ENCODE data around the gene CTNNBL1.
"Not testable (repeated sequence)": the region's sequence is repeated elsewhere in the genome, so short reads cannot be mapped to it uniquely, and the experiment has no call there.

The CTNNBL1 gene

DNA sequence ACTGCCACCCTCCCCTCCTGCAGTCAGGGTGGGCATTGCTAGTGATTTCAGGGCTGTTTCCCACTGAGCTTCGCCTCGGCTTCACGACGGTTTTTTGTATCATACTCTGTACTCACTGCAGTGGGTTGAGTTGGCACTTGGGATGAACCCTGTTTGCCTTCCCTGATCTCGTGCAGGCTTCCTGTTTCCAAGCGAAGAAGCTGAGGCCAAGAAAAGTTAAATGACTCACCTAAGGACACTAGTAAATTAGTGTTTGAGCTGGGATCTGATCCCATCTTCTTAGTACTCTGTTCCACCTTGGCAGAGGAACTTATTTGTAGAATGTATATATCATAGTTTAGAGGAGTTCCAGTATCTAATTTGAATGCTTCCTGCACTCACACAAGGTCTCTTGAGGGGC lies 158.8 kb downstream of the CTNNBL1 start:
- no peak overlapping the region for H3K4me3 ChIP-seq (ENCODE audit: low read depth, low read length)
- TF ChIP-seq MYC (IDR thresholded peaks at IDR 0.05; ENCODE audit: low read depth, low read length) (no peak), POLR2A (IDR thresholded peaks at IDR 0.05; ENCODE audit: extremely low read depth, insufficient read length) (no peak)
- TF ChIP-seq, protein P1, sequence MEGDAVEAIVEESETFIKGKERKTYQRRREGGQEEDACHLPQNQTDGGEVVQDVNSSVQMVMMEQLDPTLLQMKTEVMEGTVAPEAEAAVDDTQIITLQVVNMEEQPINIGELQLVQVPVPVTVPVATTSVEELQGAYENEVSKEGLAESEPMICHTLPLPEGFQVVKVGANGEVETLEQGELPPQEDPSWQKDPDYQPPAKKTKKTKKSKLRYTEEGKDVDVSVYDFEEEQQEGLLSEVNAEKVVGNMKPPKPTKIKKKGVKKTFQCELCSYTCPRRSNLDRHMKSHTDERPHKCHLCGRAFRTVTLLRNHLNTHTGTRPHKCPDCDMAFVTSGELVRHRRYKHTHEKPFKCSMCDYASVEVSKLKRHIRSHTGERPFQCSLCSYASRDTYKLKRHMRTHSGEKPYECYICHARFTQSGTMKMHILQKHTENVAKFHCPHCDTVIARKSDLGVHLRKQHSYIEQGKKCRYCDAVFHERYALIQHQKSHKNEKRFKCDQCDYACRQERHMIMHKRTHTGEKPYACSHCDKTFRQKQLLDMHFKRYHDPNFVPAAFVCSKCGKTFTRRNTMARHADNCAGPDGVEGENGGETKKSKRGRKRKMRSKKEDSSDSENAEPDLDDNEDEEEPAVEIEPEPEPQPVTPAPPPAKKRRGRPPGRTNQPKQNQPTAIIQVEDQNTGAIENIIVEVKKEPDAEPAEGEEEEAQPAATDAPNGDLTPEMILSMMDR (IDR thresholded peaks at IDR 0.05; ENCODE audit: low read depth, low read length): no peak
- TF ChIP-seq, protein P2, sequence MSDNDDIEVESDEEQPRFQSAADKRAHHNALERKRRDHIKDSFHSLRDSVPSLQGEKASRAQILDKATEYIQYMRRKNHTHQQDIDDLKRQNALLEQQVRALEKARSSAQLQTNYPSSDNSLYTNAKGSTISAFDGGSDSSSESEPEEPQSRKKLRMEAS (IDR thresholded peaks at IDR 0.05; ENCODE audit: low read depth, low read length): no peak
- no peak for DNase-seq (ENCODE audit: low read depth)

DNA sequence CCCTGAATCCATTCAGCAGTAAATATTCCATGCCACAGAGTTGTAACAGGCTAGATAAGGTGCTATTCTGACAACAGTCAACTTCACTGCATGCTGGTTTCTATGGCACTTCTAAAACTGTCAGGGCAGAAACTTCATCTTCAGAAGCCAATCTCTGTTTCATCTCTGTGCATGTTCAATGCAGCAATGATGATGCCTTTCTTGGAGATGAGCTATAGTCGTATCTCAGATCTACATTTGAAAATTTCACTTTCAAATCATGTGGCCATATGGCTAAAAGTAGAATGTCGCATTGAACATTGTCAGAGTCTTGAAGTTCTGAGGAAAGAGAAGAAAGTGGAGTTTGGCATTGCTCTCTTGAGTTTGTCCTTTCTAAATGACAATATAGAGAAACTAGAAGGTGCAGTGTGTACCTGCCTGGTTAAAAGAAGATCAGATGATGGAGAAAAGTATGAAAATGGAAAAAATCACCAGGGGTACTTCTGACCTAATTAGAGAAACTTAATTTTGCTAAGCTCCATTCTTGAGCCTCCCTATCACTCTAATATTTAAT lies 160.1 kb downstream of the CTNNBL1 start:
- no peak overlapping the region for H3K4me3 ChIP-seq (ENCODE audit: low read depth, low read length)
- no peak for DNase-seq (ENCODE audit: low read depth)
- TF ChIP-seq MYC (IDR thresholded peaks at IDR 0.05; ENCODE audit: low read depth, low read length) (no peak), POLR2A (IDR thresholded peaks at IDR 0.05; ENCODE audit: extremely low read depth, insufficient read length) (no peak)
- TF ChIP-seq, protein P1 (IDR thresholded peaks at IDR 0.05; ENCODE audit: low read depth, low read length): no peak
- TF ChIP-seq, protein P2 (IDR thresholded peaks at IDR 0.05; ENCODE audit: low read depth, low read length): no peak

DNA sequence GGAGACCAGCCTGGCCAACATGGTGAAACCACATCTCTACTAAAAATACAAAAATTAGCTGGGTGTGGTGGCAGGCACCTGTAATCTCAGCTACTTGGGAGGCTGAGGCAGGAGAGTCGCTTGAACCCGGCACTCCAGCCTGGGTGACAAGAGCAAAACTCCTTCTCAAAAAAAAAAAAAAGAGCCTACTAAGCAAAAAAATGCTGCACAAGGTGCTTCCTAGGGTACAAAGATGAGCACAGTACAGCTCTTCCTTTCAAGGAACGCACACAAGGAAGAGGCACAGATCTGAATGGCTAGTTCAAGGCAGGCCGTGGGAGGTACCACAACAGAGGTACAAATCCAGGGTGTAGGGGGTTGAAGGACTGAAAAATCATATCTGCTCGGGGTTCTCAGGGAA lies 162.2 kb downstream of the CTNNBL1 start:
- not testable (repeated sequence) for H3K4me3 ChIP-seq (ENCODE audit: low read depth, low read length); DNase-seq (ENCODE audit: low read depth)

DNA sequence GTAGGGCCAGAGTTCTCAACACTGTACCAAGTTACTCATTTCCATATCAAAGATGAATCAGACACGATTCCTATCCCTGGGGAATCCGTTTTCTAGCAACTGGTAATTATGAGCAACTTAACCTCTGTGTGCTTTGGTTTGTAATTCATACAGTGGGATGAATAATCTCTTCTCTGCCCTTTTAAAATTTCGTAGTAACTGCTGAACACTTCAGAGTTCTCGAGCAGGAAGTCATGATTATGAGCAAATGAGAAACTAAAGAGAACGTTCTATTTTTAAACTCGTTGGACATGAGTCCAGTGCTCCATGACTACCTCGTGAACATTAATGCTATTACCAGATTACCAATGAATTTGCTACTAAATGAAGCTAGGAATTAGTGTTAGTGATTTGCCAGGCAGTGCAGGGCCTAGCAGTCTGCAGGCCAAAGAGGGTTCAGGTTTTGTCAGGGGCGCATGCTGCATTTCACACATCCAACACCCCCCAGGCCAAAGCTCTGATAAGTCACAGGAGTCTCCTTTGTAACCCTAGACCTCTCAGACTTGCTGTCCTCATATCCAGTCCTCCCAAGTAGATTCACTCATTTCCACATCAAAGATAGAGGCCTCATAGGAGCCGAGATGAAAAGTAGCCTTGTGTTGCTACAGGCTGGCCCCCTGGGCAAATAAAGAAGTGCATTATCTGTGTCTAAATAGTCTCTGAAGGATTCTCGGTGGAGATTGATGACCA lies 163.3 kb downstream of the CTNNBL1 start:
- H3K4me3 ChIP-seq (ENCODE audit: low read depth, low read length): no peak overlapping the region
- TF ChIP-seq, protein P1 (IDR thresholded peaks at IDR 0.05; ENCODE audit: low read depth, low read length): no peak
- DNase-seq (ENCODE audit: low read depth): no peak

DNA sequence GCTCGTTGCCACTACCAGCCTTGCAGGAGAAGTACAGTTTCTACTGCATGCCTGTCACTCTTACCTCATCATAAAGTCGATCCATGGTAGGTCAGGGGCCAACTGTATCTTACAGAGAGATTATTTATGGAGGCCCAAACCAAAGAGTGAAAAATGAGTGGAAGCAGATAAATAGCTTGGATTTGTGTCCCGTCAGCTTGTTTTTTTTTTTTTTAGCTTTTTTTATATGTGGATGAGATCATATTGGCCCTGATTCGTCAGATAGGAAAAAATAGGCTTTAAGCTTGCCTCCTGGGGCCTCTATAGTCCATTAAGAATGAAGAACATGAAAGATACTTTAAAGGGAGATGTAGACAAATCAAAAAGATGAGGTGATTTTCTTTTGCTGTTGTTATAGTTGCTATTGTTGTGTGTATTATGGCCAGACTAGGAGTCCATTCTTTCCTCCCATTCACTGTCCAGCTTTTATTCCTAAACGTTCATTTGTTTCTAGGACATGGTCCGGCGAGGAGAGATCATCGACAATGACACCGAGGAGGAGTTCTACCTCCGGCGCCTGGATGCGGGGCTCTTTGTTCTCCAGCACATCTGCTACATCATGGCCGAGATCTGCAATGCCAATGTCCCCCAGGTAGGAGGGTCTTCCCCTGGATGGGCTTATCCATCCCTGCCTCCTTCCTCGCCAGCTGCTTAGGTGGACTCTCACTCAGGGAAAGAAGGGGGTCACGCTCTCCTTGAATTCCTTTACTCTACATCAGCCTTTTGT lies 165.8 kb downstream of the CTNNBL1 start:
- H3K4me3 ChIP-seq (ENCODE audit: low read depth, low read length): no peak overlapping the region
- no peak for DNase-seq (ENCODE audit: low read depth)
- TF ChIP-seq, protein P2 (IDR thresholded peaks at IDR 0.05; ENCODE audit: low read depth, low read length): no peak
- TF ChIP-seq, protein P1 (IDR thresholded peaks at IDR 0.05; ENCODE audit: low read depth, low read length): no peak
- TF ChIP-seq POLR2A (IDR thresholded peaks at IDR 0.05; ENCODE audit: extremely low read depth, insufficient read length) (no peak), MYC (IDR thresholded peaks at IDR 0.05; ENCODE audit: low read depth, low read length) (no peak)

DNA sequence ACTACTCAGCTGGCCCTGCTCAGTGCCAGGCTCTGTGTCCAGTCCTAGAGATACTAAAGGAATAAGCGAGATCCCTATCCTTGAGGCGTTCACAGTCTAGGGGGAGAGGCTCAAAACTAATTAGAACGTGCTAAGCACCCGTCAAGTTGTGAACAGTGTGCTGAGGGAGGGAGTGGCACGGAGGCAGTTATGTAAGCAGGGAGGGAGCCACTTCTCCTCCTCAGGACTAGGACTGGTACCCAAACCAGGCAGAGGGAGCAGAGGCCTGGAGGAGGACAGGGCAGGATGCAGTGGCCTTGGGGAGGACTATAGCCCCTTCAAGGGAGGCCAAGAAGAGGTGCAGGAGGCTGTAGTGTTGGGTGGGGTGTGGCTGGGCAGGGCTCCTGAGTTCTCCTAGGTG lies 169.5 kb downstream of the CTNNBL1 start:
- H3K4me3 ChIP-seq (ENCODE audit: low read depth, low read length): no peak overlapping the region
- no peak for DNase-seq (ENCODE audit: low read depth)
- no peak for TF ChIP-seq POLR2A (IDR thresholded peaks at IDR 0.05; ENCODE audit: extremely low read depth, insufficient read length)
- TF ChIP-seq, protein P1 (IDR thresholded peaks at IDR 0.05; ENCODE audit: low read depth, low read length): no peak
- TF ChIP-seq, protein P2 (IDR thresholded peaks at IDR 0.05; ENCODE audit: low read depth, low read length): no peak
- no peak for TF ChIP-seq MYC (IDR thresholded peaks at IDR 0.05; ENCODE audit: low read depth, low read length)

All from NB4 (cell line).